Epithelial cell of esophagus (primary cell): ENCODE data around the gene PON1.

ENCODE experiments used
- DNase-seq: peaks from one replicate; pipeline ENCODE4 v3.0.0; 2010; ENCODE audit warnings: low read depth
- H3K4me3 ChIP-seq: 2 replicates; pipeline ENCODE4 v1.5.1; 2011; ENCODE audit warnings: mild to moderate bottlenecking, low read length, control low read depth
- CTCF ChIP-seq: IDR thresholded peaks from 2 replicates; pipeline ENCODE4 v1.5.1; 2011; ENCODE audit warnings: low read depth, mild to moderate bottlenecking, low read length, control low read depth, inconsistent platforms; ENCODE audit not compliant: insufficient read depth; ENCODE audit errors: missing control alignments

PON1 gene

GRCh38 chr7:95304990-95305389 lies 19.3 kb downstream of the PON1 start:
- H3K4me3 ChIP-seq, result no peak overlapping the region
- no peak for DNase-seq
- TF ChIP-seq CTCF, result no peak

GRCh38 chr7:95303013-95303905 lies 21.1 kb downstream of the PON1 start:
- TF ChIP-seq CTCF, result no peak
- peak; percentile 4 for DNase-seq
- no peak overlapping the region for H3K4me3 ChIP-seq

GRCh38 chr7:95298091-95298490 lies 26.2 kb downstream of the PON1 start:
- no peak for TF ChIP-seq CTCF
- no peak for DNase-seq
- H3K4me3 ChIP-seq, result no peak overlapping the region

- no peak overlapping the region for H3K4me3 ChIP-seq
- no peak for TF ChIP-seq CTCF
- DNase-seq, result no peak
Measured at GRCh38 chr7:95297041-95297440, 27.3 kb downstream of the PON1 start.

GRCh38 chr7:95296456-95296855 lies 27.9 kb downstream of the PON1 start:
- H3K4me3 ChIP-seq, result no peak overlapping the region
- TF ChIP-seq CTCF, result no peak
- no peak for DNase-seq

GRCh38 chr7:95295397-95295796 lies 28.9 kb downstream of the PON1 start:
- TF ChIP-seq CTCF, result no peak
- H3K4me3 ChIP-seq, result no peak overlapping the region
- no peak for DNase-seq
